ENCODE data around the gene THSD7A.

THSD7A gene

DNA sequence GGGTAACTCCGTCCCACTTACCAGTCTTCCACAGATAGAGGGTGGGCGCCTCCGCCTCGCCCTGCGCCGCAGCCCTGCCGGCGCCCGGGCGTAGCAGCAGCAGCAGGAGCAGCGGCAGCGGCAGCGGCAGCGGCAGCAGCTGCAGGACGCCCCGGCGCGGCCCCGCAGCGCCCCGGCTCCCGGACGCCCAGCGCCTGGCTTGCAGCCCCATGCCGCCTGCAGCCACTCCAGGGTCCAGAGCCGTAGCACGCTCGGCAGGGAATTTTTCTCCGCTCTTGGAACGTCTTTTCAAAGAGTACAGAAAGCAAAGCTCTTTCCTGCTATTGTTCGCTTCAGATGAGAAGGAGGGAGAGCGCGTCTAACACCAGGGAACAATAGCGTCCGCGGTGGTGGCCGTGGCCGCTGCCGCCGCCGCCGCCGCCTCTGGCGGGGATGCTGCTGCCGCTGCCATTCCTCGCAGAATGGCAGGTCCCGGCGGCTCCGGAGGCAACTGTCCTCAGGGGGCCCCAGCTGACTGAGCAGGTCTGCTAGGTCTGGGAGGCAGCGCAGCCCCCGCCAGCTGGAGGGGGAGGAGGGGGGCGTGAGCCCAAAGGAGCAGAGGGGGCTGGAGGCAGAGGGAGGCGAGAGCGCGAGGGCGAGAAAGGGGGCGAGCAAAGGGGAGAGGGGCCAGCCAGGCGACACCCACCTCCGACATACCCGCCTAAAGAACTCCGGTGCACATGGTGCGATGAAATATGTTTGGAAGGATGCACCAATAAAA lies at the start of gene THSD7A:
Gene THSD7A (minus strand): TSS at position 463 of the 760 bp plus-strand sequence. CDS start 252 bp downstream, at position 211.
- no peak for DNase-seq

GRCh38 chr7:11881680-11882079 lies 49.7 kb upstream of the THSD7A start:
- no peak for DNase-seq

- no peak for DNase-seq
These were observed 43.6 kb upstream of the THSD7A start for GRCh38 chr7:11875635-11876034.

DNA sequence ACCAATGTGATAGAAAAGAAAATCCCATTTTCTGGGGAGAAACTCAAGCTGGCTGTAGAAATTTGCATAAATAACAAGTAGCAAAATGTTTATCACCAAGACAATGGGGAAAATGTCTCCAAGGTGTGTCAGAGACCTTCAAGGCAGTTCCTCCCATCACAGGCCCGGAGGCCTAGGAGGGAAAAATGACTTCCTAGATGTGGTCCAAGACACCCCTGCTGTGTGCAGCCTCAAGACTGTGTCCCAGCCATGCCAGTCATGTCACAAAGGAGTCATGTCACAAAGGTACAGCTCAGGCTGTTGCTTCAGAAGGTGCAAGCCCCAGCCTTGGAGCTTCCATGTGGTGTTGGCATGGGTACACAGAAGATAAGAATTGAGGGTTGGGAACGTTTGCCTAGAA lies 33.7 kb upstream of the THSD7A start:
- no peak for DNase-seq

- no peak for DNase-seq
These were observed 26.8 kb upstream of the THSD7A start for GRCh38 chr7:11858622-11859302.

GRCh38 chr7:11858026-11858425 lies 26.0 kb upstream of the THSD7A start:
- no peak for DNase-seq

- no peak for DNase-seq
These were observed 16.3 kb upstream of the THSD7A start for GRCh38 chr7:11848251-11848650.

- DNase-seq = no peak
These were observed 15.3 kb upstream of the THSD7A start for GRCh38 chr7:11847336-11847735.

GRCh38 chr7:11846361-11846955 lies 14.5 kb upstream of the THSD7A start:
- no peak for DNase-seq

- no peak for DNase-seq
These were observed 11.2 kb upstream of the THSD7A start for GRCh38 chr7:11843113-11843765.

DNA sequence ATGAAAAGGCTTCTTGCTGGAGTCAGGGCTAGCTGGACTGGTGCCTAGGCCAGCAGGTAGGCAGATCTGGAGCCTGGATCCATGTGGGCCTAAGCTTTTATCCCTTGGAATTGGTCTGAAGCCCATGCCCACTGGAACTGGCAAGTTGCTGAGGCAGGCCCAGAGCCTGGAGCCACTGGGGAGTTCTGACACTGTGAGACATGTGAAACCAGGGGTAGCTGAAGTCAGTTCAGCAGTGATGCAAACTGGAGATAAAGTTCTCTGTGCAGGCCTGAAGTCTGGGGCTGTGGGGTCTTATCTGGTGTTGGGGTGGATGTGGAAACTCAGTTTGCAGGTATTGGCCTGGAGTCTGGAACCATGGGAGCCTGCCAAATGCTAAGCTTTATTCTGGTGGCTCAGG lies 9.7 kb upstream of the THSD7A start:
- no peak for DNase-seq

GRCh38 chr7:11835260-11835659 lies 3.3 kb upstream of the THSD7A start:
- DNase-seq = no peak

DNA sequence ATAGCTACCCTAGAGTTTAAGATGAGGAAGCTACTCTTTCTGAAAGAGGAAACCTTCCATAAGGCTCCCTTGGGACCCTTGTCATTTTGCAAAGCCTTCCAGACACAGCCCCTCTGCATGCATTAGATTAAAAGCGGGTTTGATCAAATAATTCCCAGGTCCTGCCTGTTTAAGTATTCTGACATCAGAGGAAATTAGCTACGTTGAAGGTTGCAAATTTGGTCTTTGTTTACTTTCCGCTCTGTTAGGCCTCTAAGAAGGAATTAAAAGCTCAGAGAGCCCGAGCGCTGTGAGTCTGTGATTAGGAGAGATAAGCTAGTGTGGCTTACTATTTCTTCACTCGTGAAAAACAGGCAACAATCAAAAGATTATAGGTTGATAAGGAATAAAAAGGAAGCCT lies 1.4 kb upstream of the THSD7A start:
- DNase-seq = no peak

DNA sequence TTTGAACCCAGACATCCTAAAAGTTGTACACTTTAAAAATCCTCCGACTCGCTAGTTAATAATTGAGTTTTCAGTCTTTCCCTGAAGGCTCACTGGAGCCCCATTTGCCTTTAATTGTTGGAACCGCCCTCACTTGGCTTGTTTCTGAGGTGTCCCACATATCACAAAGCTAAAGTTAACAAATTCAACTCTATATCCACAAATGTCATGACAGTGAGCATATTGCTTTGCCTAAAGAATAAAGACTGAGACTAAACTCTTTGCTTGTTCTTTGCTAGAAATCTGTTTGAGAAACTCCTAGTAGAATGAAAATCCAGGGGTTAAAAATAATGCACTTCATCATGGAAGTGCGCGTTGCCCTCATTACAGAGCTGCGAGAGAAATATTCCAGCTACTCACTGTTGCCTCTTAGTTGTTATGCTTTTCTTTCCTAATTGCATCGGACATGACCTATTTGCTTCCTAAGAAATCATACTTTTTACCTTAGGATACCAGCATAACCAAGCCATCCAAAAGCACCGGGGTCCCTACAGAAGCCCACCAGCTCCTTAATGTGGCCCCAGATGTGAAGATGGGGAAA lies 752 bp downstream of the THSD7A start:
- no peak for DNase-seq

DNA sequence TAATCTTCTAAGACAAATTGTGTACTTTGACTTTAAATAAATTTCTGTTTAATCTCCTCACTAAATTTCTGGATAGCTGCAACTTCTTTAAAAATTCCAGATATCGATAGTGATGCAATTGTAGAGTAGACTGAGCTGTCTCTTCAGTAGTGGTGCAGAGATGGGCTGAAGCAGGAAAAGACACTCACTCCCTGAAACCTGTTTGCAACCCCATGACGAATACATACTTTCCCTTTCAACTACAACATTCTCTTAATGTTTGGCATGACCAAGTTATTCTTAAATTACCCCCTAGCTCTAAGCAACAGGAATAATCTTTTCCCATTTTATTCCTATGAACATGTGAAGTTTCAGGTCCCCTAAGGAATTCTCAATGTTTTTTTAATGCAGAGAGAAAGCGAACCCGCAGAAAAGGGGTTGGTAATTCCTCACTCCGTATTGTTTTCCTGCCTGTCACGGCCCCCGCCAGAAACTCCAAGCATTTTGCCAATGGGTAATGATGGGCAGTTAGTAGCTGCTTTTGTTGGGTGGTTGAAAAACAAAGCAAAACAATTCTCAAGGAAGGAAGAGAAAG lies 1.3 kb downstream of the THSD7A start:
- no peak for DNase-seq

DNA sequence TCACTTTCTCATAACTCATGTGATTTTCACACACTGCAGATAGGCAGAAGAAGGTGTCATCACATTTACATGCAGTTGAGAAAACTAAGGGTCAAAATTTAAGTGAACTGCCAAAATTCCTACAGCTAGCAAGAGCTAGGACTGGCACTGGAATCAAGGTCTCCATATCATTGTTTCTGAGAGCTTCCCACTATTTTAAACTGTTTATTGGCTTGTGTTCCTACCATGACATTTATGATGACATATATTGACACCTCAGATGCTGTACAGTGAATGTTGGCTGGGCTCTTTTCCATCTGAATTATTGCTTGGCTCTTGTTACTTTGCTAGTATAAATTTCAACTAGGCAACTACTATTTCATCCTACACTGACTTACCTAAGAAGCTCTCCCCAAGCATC lies 2.0 kb downstream of the THSD7A start:
- no peak for DNase-seq

DNA sequence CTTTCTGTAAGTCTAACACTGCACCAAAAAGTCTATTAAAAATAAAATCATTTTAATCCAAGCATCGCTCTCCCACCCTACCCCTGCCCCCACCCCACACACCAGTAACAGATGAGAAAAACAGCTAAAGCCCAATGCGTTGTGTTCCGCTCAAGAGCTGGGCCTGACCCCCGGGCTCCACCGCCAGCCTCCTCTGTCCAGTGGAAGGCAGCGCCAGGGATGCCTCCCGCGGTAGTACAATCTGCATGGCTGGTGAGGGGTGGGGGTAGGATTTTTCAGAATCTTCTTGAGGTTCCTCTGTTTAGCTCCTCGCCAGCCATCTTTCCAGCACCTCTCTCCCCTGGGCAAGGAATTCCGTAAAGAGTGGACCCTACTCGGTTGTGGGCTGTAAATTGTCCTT lies 12.1 kb downstream of the THSD7A start:
- DNase-seq = no peak

DNA sequence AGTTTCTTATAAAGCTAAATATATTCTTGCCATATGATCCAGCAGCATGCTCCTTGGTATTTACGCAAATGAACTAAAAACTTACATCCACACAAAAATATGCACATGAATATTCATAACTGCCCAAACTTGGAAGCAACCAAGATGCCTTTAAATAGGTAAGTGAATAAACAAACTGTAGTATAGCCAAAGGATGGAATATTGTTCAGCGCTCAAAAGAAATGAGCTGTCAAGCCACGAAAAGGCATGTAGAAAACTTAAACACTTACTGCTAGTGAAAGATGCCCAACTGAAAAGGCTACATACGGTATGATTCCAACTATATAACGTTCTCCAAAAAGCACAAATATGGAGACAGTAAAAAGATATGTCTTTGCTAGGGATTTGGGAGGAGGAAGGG lies 12.7 kb downstream of the THSD7A start:
- no peak for DNase-seq

DNA sequence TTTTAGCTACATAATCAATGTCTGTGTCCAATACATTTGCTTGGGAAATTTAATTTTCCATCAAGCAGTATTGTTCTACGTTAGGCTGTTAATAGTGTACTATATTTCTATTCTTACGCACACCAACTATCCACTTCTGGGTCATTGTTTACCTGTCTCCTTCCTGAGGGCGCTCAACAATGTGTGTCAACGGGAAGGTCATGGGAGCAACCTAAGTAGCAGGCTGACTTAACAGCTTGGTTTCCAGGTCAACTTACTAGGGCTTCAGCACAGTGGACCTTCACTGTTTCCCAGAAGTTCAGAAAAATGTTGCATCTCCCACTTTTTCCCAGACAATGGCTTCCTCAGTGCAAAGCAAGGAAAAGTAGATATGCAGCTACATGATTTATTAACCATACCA lies 13.7 kb downstream of the THSD7A start:
- DNase-seq = no peak

- DNase-seq = no peak
These were observed 14.8 kb downstream of the THSD7A start for GRCh38 chr7:11817111-11817740.

GRCh38 chr7:11811709-11812108 lies 20.3 kb downstream of the THSD7A start:
- DNase-seq = no peak

GRCh38 chr7:11810043-11810625 lies 21.9 kb downstream of the THSD7A start:
- DNase-seq = no peak

All from activated CD4-positive, alpha-beta T cell treated with anti-CD3 and anti-CD28 coated beads, Interleukin-2, amount 50 U/mL, for 4 hours (primary cell).